Mesothelial cell of epicardium (in vitro differentiated cells): Measurements from ENCODE around the gene DDX41. TPM values are rescaled to one million over a fixed set of nuclear protein-coding genes. Genes with fewer than 3 reads are reported as not detected.

Experiments used
- DNase-seq, 2 experiments: peaks; one replicate each; pipeline ENCODE4 v3.0.0; 2021; ENCODE audit warnings: low spot score in 2 of 2; ENCODE audit not compliant: unreplicated experiment in 2 of 2
- H3K27ac Mint-ChIP-seq: 2 replicates; pipeline ENCODE4 v1.8.0; 2021; ENCODE audit warnings: mixed read lengths
- H3K27me3 Mint-ChIP-seq: 2 replicates; pipeline ENCODE4 v1.8.0; 2021; ENCODE audit warnings: low read depth, mixed read lengths
- H3K36me3 Mint-ChIP-seq: 2 replicates; pipeline ENCODE4 v1.8.0; 2021; ENCODE audit warnings: mixed read lengths
- H3K4me1 Mint-ChIP-seq: 2 replicates; pipeline ENCODE4 v1.8.0; 2021; ENCODE audit warnings: mixed read lengths
- H3K4me3 Mint-ChIP-seq: 2 replicates; pipeline ENCODE4 v1.8.0; 2021; ENCODE audit warnings: mild to moderate bottlenecking, moderate library complexity, mixed read lengths
- H3K9me3 Mint-ChIP-seq: 2 replicates; pipeline ENCODE4 v1.8.0; 2021; ENCODE audit warnings: mixed read lengths
- CTCF ChIP-seq: fragments of 200-600 bp; sonication (generic); IDR thresholded peaks from one replicate; pipeline ENCODE4 v1.5.0; 2021; ENCODE audit warnings: antibody characterized with exemption; ENCODE audit not compliant: unreplicated experiment
- total RNA-seq: library from RNA; stranded (reverse); gene quantifications from 3 replicates; pipeline ENCODE4 v1.2.1, GENCODE V29; 2021

DDX41 gene
- total RNA-seq, 1 donor from 2014 or later, result 91.2 TPM

- no peak for TF ChIP-seq CTCF
- Mint-ChIP-seq H3K27me3 (no peaks in the 10 kb centered on the region), H3K9me3 (no peaks in the 10 kb centered on the region), H3K36me3 (no peaks in the 10 kb centered on the region), H3K4me1 (peaks cover 55% of the 10 kb centered on the region), H3K4me3 (peak overlapping the region; percentile 76), H3K27ac (peak overlapping the region; percentile 87)
- DNase-seq, result no peak
Measured at GRCh38 chr5:177474846-177475562, 41.8 kb downstream of the DDX41 start.

GRCh38 chr5:177474002-177474476 lies 42.7 kb downstream of the DDX41 start:
- Mint-ChIP-seq H3K9me3 (no peaks in the 10 kb centered on the region), H3K4me3 (peak overlapping the region; percentile 76), H3K27ac (peak overlapping the region; percentile 87), H3K27me3 (no peaks in the 10 kb centered on the region), H3K4me1 (peaks cover 57% of the 10 kb centered on the region), H3K36me3 (no peaks in the 10 kb centered on the region)
- TF ChIP-seq CTCF, result no peak
- DNase-seq, result no peak

- H3K9me3 Mint-ChIP-seq, result no peaks in the 10 kb centered on the region
- H3K27me3 Mint-ChIP-seq, result no peaks in the 10 kb centered on the region
- peak within 1 kb of the TSS; percentile 88 for H3K27ac Mint-ChIP-seq
- no peak for DNase-seq
- peaks cover under 1% of the 10 kb centered on the region for H3K36me3 Mint-ChIP-seq
- H3K4me1 Mint-ChIP-seq, result peaks cover 58% of the 10 kb centered on the region
- H3K4me3 Mint-ChIP-seq, result peak within 1 kb of the TSS; percentile 80
- no peak for TF ChIP-seq CTCF
Measured at GRCh38 chr5:177473443-177474001, 43.2 kb downstream of the DDX41 start, which contains the start of gene DBN1. TSS of gene DBN1 (minus strand) at chr5:177473634. CDS start at chr5:177473521, 113 bp downstream.

- no peak for TF ChIP-seq CTCF
- peak overlapping the region; percentile 88 for H3K27ac Mint-ChIP-seq
- H3K4me1 Mint-ChIP-seq, result peaks cover 60% of the 10 kb centered on the region
- no peaks in the 10 kb centered on the region for H3K27me3 Mint-ChIP-seq
- H3K4me3 Mint-ChIP-seq, result peak overlapping the region; percentile 80
- H3K36me3 Mint-ChIP-seq, result peaks cover 4% of the 10 kb centered on the region
- peak in 1 of 2 experiments; percentile 64 for DNase-seq
- no peaks in the 10 kb centered on the region for H3K9me3 Mint-ChIP-seq
Measured at GRCh38 chr5:177472460-177473442, 44.0 kb downstream of the DDX41 start.

- Mint-ChIP-seq H3K27ac (peak overlapping the region; percentile 61), H3K4me1 (peaks cover 60% of the 10 kb centered on the region), H3K27me3 (no peaks in the 10 kb centered on the region), H3K4me3 (peak overlapping the region; percentile 80), H3K9me3 (no peaks in the 10 kb centered on the region), H3K36me3 (peaks cover 13% of the 10 kb centered on the region)
- TF ChIP-seq CTCF, result no peak
- no peak for DNase-seq
Measured at GRCh38 chr5:177471610-177472356, 45.0 kb downstream of the DDX41 start.
